Right renal pelvis (tissue), 4 donors: ENCODE data around the gene CDK17. TPM values are rescaled to one million over a fixed set of nuclear protein-coding genes. Genes with fewer than 3 reads are reported as not detected.
"Not testable (repeated sequence)": the region's sequence is repeated elsewhere in the genome, so short reads cannot be mapped to it uniquely, and the experiment has no call there.

ENCODE experiments used
- DNase-seq, 4 donors: peaks; one replicate each; pipeline ENCODE4 v3.0.0-alpha.2; 2013; ENCODE audit warnings: low read depth in 4 of 4, low spot score in 3 of 4, missing footprints in 1 of 4
- polyA plus RNA-seq, 4 donors: library from polyadenylated mRNA; unstranded; fragments of 120-200 nt; gene quantifications; one replicate each; pipeline ENCODE4 v1.2.1, GENCODE V29; 2013; ENCODE audit not compliant: insufficient read length in 4 of 4

Gene CDK17
- polyA plus RNA-seq, 4 donors = 33.3 to 41.2 (median 40.3) TPM

- no peak for DNase-seq
Measured at GRCh38 chr12:96419576-96420276, 19.5 kb upstream of the CDK17 start.

- DNase-seq = not testable (repeated sequence)
Measured at GRCh38 chr12:96417688-96418087, 17.4 kb upstream of the CDK17 start.

GRCh38 chr12:96416033-96416799, 16.0 kb upstream of the CDK17 start:
- DNase-seq = no peak

GRCh38 chr12:96414637-96415036, 14.4 kb upstream of the CDK17 start:
- DNase-seq = no peak

- no peak for DNase-seq
Measured at GRCh38 chr12:96412431-96412830, 12.2 kb upstream of the CDK17 start.

- DNase-seq = no peak
Measured at GRCh38 chr12:96409731-96410130, 9.5 kb upstream of the CDK17 start.

GRCh38 chr12:96408993-96409392, 8.8 kb upstream of the CDK17 start:
- no peak for DNase-seq

- not testable (repeated sequence) for DNase-seq
Measured at GRCh38 chr12:96407429-96408097, 7.3 kb upstream of the CDK17 start.

- DNase-seq = no peak
Measured at GRCh38 chr12:96404696-96405095, 4.5 kb upstream of the CDK17 start.

- no peak for DNase-seq
Measured at GRCh38 chr12:96403870-96404269, 3.6 kb upstream of the CDK17 start.

- DNase-seq = not testable (repeated sequence)
Measured at GRCh38 chr12:96402522-96402921, 2.3 kb upstream of the CDK17 start.

GRCh38 chr12:96402061-96402460, 1.8 kb upstream of the CDK17 start:
- DNase-seq = no peak

GRCh38 chr12:96401076-96401871, 1.0 kb upstream of the CDK17 start:
- peak; percentile 21 to 38 (median 32) for DNase-seq

- peak in 1 of 4 donors; percentile 47 for DNase-seq
Measured at GRCh38 chr12:96400631-96401075, 414 bp upstream of the CDK17 start.

GRCh38 chr12:96399120-96399918, 920 bp downstream of the CDK17 start:
- DNase-seq = peak; percentile 38 to 57 (median 52)

- DNase-seq = peak in 1 of 4 donors; percentile 8
Measured at GRCh38 chr12:96398424-96399119, 1.7 kb downstream of the CDK17 start.

- DNase-seq = no peak
Measured at GRCh38 chr12:96397756-96398423, 2.3 kb downstream of the CDK17 start.

- no peak for DNase-seq
Measured at GRCh38 chr12:96396914-96397313, 3.3 kb downstream of the CDK17 start.

- DNase-seq = no peak
Measured at GRCh38 chr12:96396209-96396608, 4.0 kb downstream of the CDK17 start.
